Measurements from ENCODE around the gene KIAA0319L.
A peak's percentile ranks its signal among the peaks of the same experiment; 100 is the strongest.

Gene KIAA0319L

DNA sequence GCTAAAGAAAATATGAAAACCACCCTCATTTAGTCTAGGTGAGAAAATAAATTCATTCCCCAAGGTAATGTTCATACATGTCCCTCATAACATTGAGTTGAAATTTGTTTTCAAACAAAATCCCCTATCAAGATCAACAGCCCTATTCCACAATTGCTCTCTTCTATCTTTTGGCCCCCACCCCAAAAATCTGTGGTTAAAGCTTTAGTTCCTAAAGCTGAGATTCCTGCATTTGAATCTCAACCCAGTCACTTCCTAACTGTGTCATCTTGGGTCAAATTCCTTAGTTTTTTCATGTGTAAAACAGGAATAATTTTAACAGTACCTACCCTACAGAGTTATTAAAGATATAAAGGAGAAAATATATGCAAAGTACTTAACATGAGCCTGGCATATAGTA, 22.0 kb downstream of the KIAA0319L start:
- DNase-seq = no peak

DNA sequence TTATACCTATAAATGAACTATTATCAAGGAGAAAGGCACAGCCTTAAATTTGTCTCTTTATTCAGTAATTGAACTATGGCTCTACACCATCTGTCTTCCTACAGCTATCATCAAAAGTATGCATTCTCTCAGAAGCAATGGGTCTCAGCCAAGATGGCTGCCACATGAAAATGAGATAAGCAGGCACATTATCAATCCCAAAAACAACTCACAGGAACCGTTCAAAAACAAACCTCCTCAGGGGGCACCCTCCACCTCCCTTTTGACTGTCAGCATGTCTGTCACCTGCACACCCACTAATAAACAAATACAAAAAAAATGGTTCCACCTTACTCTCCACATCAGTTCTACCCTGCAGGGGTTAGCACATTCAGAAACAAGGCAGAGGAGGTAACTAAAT, 23.6 kb downstream of the KIAA0319L start:
- no peak for DNase-seq

DNA sequence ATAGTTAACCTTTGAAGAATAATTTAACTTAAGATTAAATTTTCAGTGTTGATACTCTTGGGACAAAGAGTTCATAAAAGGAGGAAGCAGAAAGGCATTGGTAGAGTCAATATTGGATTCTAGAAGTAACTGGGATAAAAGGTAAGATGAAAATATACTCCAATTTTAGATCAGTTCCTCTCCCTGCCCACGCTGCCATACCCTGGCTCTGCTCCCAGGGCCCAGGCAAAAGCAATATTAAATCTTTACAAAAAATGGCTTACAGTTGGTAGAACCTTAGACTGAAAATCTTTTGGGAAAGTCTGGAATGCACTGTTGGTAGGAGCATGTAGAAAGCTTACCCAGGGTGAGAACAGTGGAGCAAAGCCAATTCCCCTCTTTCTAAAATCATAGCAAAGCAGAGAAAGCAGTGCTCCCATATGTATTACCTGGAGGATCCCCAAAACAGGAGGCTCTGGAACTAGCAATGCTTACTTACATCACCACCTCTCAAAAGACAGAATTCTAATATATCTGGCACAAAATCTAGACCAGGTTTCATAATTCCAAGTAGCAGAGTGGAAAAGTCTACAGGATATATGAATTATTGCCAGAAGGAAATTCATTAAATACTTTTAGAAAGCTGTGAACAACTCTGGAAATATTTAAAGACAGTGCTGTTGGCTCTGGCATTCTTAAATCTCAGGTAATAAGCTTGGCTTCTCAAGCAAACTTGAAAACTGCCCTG, 24.5 kb downstream of the KIAA0319L start:
- no peak for DNase-seq

DNA sequence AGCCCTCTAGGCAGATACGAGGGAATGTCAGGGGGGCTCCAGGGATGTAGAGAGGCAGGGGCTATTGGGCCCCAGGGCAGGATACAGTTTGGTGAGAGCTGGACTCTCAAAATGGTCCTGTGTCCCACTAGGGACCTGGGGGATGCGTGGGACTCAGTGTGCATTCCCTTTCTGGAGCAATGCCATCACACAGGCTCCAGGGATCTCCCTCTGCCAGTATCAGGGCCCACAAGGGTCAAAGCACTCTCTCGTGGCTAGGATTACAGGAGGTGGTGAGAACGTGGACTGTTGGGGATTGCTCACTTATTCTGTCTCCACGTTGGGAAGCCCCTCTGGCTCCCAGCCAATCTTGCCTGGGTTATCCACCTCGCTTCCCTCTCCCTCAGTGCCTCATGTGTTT, 25.8 kb downstream of the KIAA0319L start:
- no peak for DNase-seq

DNA sequence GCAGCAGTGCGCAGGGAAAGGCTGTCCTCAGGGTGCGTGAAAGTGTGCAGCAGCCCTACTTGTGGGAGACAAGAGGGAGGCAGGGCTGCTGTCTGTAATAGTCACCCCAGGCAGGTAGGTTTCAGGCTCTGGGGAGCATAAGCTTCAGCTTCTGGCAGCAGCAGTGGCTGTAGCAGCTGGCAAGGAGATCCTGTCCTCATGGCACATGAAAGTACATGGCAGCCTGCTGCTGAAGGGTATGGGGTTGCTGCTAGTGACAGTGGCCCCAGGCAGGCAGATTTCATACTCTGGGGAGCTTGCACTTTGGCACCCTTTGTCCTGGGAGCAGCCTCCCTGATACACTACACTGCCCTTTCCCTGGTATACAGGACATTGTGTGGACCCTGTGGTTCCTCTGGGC, 26.3 kb downstream of the KIAA0319L start:
- no peak for DNase-seq

DNA sequence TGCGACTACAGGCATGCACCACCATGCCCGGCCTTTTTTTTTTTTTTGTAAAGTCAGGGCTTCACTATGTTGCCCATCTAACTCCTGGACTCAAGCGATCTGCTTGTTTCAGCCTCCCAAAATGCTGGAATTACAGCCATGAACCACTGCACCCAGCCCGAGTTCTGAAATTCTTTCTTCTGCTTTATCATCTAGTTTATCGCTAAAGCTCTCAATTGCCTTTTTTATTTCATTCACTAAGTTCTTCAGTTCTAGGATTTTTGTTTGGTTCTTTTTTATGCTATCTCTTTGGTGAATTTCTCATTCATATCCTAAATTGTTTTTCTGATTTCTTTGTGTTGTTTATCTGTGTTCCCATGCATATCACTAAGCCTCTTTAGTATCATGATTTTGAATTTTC, 27.0 kb downstream of the KIAA0319L start:
- DNase-seq = no peak

DNA sequence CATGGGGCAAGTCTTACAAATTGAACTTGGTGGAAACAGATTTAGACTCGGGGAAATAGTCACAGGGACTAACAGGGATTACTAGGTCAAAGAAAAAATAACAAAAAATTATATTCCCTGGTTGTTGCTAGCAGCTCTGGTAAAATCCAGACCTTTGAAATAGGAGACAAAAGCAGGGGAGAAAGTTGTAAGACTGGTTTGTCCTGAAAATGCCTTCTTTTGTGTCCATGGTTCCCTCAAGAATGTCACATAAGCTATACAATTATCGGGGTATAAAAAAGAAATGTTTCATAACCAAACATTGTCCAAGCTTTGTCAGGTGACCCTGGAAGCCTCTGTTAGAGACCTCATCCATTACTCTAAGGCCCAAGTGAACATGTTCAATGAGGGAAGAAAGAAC, 33.1 kb downstream of the KIAA0319L start:
- DNase-seq = no peak

DNA sequence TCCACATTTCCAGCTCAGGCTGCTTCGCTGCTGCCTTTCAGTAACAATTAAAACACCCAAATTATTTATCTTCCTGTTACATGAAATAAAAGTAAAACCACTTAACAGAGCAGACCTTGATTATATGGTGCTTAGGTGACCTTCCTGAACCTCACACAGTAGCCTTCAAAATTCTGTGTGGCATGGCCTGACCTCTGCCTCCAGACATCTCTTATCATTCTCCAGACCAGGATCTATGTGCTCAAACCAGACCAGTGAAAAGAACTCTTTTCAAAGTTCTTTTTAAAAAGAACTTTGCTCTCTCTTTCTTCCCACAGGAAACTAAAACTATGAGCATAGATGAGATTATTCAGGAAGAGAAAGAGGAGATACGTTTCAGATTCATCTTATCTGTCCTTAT, 37.8 kb downstream of the KIAA0319L start:
- no peak for DNase-seq

DNA sequence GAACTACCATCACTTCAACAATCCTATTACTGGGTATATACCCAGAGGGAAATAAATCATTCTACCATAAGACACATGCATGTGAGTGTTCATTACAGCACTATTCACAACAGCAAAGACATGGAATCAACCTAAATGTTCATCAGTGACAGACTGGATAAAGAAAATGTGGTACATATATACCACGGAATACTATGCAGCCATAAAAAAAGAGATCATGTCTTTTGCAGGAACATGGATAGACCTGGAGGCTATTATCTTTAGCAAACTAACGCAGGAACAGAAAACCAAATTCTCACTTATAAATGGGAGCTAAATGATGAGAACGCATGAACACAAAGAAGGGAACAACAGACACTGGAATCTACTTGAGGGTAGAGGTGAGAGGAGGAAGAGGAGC, 39.0 kb downstream of the KIAA0319L start:
- DNase-seq = no peak

DNA sequence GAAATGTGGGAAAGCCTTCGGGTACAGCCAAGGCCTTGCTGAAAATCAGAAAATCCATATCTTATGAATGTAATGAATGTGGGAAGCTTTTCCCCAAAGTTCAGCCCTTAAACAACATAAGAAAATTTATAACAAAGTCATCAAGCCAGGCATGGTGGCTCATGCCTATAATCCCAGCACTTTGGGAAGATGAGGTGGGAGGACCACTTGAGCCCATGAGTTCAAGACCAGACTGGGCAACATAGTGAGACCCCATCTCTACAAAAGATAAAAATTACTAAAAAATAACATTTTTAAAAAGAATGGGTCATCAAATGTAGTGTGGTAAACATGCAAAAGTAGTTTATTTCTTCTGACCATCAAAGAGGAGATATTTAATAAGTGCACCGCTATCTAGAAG, 45.9 kb downstream of the KIAA0319L start:
- no peak for DNase-seq

DNA sequence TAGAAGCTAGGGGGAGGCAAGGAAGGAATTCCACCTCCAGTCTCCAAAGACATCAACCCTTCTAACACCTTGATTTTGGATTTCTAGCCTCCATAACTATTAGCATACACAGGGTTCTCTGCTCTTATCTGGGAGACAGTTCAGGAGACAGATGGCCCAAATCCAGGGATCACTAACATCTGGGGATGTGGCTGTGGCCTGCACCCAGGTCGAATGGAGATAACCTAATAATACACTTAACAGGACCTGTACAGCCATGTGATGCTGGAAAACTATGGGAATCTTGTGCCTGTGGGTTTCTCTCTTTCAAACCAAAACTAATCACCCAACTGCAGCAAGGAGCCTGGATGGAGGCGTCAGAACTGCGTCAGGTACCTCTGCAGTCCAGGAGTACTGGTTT, 47.6 kb downstream of the KIAA0319L start:
- DNase-seq = no peak

DNA sequence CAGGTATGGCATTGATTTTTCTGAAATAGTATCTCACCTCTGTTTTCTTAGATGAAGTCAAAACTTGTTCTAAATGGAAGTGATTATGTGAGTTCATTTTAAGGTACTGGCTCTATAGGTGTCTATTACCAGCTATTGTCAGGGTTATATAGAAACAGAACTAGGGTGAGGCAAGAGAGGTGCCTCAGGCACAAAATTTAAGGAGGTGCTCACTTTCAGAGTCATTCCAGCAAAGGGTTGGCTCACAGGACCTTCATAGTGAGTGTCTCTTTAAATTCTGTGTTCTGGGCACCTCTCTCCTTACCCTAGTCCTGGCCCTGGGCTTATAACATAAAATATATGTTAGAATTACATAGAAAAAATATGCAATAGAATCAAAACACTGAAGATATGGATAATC, 49.3 kb downstream of the KIAA0319L start:
- no peak for DNase-seq

DNA sequence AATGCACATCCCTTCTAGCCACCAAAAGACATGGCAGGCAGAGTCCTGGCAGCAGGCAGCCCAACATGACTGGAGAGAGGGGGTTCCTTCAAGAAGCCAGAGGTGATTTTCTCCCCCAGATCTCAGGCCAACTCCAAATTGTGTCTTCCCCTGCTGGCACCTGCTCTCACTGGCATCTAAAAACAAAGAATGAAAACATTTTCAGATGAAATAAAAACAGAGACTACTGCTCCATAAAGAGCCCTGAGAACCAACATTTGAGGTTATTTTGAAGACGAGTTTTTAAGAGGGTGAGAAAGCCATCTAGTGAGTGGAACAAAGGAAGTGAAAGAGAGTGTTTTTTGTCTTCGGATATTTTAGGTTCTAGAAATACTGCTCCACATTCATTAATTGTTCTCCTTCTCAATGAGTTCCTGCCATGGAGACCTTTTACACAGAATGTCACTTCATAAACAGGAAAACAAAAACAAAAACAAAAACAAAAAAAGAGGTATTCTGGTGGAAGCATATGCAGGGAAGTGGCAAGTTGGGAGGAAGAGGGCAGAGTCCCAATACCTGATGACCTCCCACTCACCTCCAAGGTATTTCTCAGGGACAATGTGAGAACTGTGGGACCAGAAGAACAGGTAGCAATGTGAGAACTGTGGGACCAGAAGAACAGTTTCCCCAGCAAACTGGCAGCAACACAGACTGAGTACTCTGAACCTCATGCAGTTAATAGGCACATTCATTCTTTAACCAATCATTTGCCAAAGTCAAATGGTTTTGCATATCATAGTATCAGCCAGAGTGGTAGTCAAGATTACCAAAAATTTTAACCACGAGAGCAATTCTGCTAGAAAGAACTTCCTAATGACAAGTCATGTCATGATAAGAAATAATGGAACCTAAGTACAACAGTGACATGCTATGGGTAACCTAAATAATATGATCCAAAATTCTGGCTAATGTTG, 50.0 kb downstream of the KIAA0319L start:
- DNase-seq = no peak

DNA sequence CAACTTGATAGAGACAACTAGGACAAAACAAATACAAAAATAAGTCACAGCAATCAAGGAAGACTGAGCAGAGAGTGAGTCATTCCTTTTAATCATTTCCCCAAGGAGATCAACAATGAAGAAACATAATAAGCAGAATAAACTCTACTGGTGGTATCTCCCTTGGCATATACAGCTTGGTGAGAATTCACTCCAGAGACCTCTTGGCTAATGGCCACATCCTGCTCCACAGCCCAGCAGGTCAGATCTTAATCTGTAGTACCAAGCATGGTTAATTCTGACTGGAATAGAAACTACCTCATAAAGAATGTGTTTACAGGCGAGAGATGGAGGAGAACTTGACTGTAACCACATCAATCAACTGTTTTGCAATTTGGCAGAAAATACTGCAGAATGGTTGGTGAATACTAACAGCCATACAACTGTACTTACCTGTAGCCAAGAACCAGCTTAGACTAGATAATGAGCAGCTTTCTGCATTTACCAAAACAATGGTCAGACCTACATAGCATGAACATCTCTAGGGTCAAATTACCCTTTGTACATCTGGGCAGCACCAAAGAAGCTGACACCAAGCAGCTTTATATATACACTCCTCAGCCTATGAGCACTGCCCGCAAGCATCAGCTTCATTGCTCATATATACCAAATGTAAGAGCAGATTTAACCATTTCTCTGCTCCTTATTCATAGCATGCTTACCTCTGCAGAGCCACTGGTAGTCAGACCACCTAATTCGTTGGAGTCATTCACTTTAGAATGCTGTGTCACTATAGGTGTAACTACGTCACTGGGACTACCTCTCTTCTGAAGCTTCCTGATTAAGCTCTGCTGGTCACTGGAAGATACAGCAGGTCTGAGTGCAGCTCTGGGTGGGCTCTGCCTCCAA, 51.0 kb downstream of the KIAA0319L start:
- peak in 1 of 2 experiments; percentile 66 for DNase-seq

DNA sequence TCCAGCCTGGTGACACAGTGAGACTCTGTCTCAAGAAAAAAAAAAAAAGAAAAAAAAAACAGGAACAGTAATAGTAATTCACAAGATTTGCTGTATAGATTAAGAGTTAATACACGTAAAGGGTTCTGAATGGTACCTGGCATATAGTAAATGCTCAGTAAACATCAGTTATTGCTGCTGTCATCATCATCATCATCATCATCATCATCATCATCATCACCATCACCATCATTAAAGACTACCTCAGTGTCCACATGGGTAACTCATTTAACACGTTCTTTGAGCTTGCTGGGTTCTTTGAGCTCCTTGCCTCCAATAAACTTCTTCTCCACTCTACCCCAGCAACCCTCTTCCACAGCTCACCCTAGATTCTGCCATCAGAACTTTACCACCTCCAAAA, 55.0 kb downstream of the KIAA0319L start:
- no peak for DNase-seq

DNA sequence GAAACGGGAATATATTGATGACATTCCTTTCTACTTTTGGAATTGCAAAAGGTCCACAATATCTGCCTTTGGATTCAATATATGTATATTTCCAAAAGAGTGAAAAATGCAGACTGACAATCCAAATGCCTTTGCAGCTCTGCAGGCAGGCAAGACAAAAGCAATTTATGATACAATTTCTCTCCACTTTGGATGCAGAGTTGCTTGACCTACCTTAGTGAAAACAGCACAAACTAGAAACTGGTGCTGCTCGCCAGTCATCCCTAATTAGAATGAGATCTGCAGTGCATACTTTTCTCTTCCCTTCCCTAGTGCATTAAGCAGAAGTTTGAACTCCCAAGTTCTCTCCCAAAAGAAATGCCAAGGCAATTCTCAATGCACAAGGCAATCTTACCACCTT, 56.8 kb downstream of the KIAA0319L start:
- DNase-seq = no peak

DNA sequence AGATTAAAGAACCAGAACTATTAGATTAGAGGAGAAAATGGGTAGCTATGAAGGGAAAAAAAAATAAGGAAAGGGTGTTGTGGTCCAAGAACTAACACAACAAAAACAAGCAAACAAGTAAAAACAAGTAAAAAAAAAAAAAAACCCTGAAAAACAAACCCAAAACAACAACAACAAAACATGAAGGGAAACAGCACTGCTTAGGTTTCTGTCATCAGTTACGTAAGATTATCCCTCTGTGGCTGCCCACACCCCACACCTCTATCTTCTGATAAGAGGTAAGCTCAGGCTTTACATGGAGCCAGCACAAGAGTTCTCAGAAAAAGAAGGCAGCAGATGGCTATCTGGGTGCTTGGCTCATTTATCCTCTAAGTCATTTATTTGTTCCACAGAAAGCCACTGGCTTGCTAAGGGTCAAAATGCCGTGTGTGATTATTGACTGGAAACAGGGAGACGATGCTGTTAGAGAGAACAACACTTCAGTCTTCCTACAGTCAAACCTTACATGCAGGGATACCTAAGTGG, 57.5 kb downstream of the KIAA0319L start:
- no peak for DNase-seq

DNA sequence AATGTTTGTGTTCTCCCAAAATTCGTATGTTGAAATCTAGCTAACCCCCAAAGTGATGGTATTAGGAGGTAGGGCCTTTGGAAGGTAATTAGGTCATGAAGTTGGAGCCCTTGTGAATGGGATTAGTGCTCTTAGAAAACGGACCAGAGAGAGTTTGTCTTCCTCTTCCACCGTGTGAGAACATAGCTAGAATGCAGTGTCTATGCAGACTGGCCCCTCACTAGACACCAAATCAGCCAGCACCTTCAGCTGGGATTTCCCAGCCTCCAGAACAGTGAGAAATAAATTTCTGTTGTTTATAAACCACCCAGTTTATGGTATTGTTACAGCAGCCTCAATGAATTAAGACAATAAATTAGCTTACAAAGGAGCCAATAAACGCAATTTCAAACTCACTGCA, 58.0 kb downstream of the KIAA0319L start:
- no peak for DNase-seq

DNA sequence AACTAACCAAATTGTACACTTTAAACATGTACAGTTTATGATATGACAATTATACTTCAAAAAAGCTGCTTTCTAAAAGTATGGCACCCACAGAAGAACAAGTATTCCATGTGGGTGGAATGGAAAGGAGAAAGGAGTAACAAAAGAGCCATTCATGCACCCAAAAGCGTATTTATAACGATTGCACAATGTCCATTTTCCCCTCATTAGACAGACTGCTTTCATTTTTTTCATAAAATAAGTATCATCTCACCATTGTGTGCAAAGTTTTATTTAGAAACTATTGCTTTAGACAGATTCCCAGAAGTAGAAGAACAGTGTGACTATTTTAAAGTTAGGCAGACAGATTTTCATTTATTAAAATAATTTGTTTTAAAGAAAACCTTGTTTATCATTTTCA, 59.6 kb downstream of the KIAA0319L start:
- no peak for DNase-seq

DNA sequence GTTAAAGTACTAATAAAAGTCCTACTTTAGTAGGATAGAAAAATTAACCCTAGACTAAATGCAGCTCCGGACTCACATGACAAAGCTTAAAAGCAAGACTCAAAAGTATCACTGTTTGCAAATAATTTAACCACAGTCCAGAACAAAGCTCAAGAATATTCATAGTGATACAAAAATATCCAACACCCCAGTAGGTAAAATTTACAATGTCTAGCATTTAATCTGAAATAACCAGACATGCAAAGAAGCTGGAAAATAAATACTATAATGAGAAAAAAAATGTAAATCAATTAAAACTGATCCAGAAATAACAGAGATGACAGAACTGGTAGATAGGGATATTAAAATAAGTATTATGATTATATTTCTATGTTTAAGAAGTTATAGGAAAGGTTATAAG, 67.0 kb downstream of the KIAA0319L start:
- DNase-seq = no peak

DNA sequence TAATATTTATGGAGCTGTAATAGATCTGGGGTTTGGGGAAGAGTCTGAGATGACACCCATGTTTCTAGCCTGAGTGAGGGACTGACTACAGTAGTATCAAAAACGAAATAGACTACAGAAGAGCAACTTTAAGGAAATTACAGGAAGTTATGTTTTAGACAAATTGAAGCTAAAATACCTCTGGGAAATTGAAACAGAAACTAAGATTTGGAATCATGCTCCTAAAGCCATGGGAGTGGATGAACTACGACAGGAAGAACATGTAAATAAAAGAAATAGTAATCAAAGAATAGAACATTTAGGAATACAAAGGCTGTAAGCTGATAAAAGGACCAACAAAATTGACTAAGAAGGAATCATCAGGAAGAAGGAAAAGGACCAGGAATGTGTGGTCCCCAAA, 68.9 kb downstream of the KIAA0319L start:
- DNase-seq = no peak

DNA sequence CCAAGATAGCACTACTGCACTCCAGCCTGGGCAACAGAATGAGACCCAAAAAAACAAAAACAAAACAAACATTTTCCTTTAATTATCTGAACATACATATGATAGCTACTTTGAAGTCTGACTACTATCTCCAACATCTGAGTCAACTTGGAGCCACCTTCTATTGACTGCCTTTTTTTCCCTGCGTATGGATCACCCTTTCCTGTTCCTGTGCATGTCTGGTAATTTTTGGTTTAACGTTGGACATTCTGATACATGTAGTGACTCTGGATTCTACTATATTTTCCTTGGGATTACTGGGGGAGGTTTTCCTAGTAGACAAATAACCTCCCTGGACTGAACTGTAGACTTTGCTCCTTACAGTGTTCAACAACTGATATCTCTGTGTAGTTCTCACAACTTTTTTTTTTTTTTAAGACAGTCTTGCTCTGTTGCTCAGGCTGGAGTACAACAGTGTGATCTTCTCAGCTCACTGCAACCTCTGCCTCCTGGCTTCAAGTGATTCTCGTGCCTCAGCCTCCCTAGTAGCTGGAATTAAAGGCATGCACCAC, 70.3 kb downstream of the KIAA0319L start:
- DNase-seq = no peak

DNA sequence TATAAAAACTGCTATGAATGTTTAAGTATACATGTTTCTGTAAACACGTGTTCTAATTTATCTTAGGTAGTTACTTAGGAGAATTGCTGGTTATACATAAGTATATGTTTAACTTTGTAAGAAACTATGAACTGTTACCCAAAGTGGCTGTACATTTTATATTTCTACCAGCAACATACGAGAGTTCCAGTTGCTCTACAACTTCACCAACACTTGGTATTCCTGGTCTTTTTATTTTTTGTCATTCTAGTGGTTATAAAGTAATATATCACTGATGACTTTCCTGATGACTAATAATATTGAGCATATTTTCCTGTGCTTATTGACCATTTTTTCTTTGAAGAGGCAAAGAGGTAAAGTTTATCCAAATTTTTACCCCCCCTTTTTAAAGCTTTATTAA, 76.0 kb downstream of the KIAA0319L start:
- no peak for DNase-seq
